Stimulated activated naive CD8-positive, alpha-beta T cell treated with anti-CD3 and anti-CD28 coated beads, Interleukin-15, Interleukin-2, amounts not matched to agents 100 ng/mL and 50 ng/mL, for 24 hours (primary cell): ENCODE results near the gene OMD.
"Not testable (repeated sequence)": the region's sequence is repeated elsewhere in the genome, so short reads cannot be mapped to it uniquely, and the experiment has no call there.

Experiments used
- H3K27ac Mint-ChIP-seq: one replicate; pipeline ENCODE4 v1.8.0; 2021; ENCODE audit warnings: mild to moderate bottlenecking, mixed read lengths
- H3K27me3 Mint-ChIP-seq: one replicate; pipeline ENCODE4 v1.8.0; 2021; ENCODE audit warnings: mixed read lengths
- H3K36me3 Mint-ChIP-seq: one replicate; pipeline ENCODE4 v1.8.0; 2021; ENCODE audit warnings: low read depth, mixed read lengths
- H3K4me1 Mint-ChIP-seq: one replicate; pipeline ENCODE4 v1.8.0; 2021; ENCODE audit warnings: low read depth, mixed read lengths
- H3K4me3 Mint-ChIP-seq: one replicate; pipeline ENCODE4 v1.8.0; 2021; ENCODE audit warnings: mild to moderate bottlenecking, mixed read lengths
- H3K9me3 Mint-ChIP-seq: one replicate; pipeline ENCODE4 v1.8.0; 2021; ENCODE audit warnings: mixed read lengths

The OMD gene

DNA sequence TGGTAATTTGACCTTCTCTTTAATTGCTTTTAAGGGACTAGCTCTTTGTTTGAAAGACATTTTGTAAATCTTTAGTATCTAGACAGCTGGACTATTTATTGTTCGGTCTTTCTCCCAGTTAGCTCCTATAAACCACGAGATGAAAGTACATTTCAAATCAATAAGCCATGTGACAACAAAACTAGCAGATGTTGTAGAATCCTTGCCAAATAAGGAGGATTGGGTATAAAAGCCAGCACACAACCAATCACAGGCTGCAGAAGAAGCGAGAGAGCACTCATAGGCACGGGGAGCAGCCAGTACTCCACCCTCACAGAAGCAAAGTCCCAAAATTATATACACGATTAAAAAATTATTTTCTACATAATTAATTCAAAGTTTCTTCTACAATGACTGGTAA, 8.1 kb upstream of the OMD start:
- H3K27me3 Mint-ChIP-seq, result no peaks in the 10 kb centered on the region
- H3K4me3 Mint-ChIP-seq, result no peak overlapping the region
- H3K9me3 Mint-ChIP-seq, result no peaks in the 10 kb centered on the region
- H3K4me1 Mint-ChIP-seq, result no peaks in the 10 kb centered on the region
- H3K36me3 Mint-ChIP-seq, result peaks cover 5% of the 10 kb centered on the region
- no peak overlapping the region for H3K27ac Mint-ChIP-seq

DNA sequence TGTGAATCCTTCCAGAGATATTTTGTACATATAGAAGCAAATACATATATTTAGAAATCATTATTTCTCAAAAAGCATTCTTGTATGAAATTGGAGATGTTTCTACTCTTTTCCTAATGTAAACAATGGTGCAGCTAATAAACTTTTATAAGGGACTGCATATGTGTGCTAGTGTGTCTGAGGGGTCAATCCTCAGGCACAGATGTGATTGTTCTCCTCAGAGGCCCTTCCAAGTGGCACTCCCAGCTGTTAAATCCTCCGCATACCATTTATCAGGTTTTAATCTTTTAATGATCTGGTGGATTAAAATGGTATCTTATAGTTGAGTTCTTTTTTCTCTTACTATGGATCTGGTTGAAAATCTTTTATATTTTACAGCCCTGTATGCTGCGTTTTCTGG, 5.6 kb upstream of the OMD start:
- Mint-ChIP-seq H3K36me3 (peaks cover 5% of the 10 kb centered on the region), H3K27me3 (no peaks in the 10 kb centered on the region), H3K27ac (no peak overlapping the region), H3K9me3 (no peaks in the 10 kb centered on the region), H3K4me1 (no peaks in the 10 kb centered on the region), H3K4me3 (no peak overlapping the region)

DNA sequence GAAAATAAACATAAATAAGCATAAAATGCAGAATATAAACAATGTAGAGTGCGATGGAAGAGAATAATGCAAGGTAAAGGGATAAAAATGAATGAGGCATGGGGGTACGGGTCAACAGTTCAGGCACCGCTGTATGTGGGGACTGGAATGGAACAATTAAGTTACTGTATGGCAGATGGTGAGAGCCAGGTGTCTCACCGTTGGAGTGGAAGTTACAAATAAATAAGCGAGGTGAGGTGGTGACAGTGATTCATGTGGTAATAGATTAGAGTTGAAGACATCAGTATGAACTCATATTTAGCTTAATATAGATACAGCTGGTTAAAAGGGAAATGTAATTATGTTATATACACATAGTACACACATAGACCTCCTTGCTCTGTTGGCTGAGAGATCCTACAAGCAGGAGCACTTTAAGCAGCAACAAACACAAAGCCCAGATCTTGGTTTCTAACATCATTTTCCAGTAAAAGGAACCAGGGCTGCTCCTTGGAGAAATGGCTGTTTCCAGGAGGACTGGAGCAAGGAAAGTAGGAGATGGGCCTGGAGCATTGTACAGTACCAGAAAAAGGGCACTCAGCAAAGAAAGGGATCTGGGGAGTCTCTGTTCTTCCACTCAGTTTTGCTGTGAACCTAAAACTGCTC, 2.4 kb upstream of the OMD start:
- Mint-ChIP-seq H3K27ac (no peak overlapping the region), H3K4me3 (no peak overlapping the region), H3K27me3 (no peaks in the 10 kb centered on the region), H3K36me3 (peaks cover 6% of the 10 kb centered on the region), H3K4me1 (no peaks in the 10 kb centered on the region), H3K9me3 (no peaks in the 10 kb centered on the region)

DNA sequence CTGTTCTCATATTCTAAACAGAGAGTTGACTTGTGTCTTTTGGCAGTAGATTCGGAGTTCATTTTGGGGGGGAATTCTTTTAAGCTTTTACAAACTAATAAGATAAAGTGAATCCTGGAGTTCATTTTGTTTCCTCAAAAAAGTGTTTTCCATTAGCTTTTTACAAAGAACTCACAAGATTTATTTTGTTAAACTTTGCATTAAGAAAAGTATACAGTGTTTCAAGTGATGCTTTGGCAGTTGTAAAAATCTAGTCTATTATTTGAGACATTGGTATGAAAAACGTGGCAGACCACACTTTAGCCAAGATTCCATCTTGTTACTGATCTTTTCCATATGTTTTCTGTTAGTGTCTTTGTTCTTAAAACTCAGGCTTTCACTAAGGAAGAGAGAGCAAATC, 1.2 kb upstream of the OMD start:
- Mint-ChIP-seq H3K27ac (no peak overlapping the region), H3K27me3 (no peaks in the 10 kb centered on the region), H3K4me3 (no peak overlapping the region), H3K9me3 (no peaks in the 10 kb centered on the region), H3K4me1 (no peaks in the 10 kb centered on the region), H3K36me3 (peaks cover 14% of the 10 kb centered on the region)

DNA sequence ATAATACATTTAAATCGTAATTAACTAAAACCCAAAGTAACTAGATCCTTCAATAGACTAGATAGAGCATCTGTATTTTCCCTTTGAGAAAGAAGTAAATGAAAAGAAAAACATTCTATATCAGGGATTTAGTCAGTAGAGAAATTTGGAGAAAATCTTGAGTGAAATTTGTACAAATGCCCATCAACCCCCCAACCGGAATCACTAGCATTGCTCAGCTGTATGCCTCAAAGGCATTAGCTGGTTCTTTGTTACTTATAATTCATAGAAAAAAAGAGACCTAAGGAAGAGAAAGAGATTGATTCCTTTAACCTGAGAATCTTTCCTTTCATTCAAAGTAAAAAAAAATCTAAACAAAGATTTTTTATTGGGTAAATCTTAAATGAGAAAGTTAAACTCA, 659 bp downstream of the OMD start:
- no peaks in the 10 kb centered on the region for H3K9me3 Mint-ChIP-seq
- no peaks in the 10 kb centered on the region for H3K27me3 Mint-ChIP-seq
- peaks cover 14% of the 10 kb centered on the region for H3K36me3 Mint-ChIP-seq
- H3K4me1 Mint-ChIP-seq, result no peaks in the 10 kb centered on the region
- no peak overlapping the region for H3K27ac Mint-ChIP-seq
- no peak overlapping the region for H3K4me3 Mint-ChIP-seq

DNA sequence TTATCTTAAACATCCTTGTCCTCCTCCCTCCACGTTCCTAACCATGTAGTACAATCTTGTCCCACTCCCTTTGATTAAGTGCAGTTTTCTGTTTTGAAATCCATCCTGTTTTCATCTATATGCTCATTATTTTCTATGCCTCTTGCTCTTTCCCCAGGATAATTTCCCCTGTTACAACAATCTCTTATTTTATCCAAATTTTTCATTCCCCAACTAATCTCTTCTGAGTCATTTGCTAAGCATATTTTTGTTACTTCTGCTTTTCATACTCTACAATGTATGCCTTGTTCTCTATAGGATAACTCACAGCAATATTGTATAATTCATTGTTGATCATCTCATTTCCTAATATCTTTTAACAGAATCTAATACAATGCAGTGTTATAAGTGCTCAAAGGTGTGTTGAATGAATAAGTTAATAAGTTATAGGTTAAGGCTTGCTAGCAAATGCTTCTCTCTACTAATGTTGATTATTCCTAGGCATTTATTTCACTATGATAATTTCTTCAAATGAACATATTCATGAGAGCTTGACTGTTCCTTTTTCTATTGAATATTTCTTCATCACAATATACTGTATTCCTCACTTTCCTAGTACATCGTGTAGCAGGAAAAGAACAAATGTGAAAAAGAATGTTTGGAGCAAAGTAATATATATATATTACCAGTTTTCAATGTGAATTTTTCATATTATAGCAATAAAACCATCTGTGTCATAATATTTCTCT, 1.5 kb downstream of the OMD start:
- peaks cover 14% of the 10 kb centered on the region for H3K36me3 Mint-ChIP-seq
- H3K27ac Mint-ChIP-seq, result no peak overlapping the region
- H3K4me1 Mint-ChIP-seq, result no peaks in the 10 kb centered on the region
- no peak overlapping the region for H3K4me3 Mint-ChIP-seq
- H3K27me3 Mint-ChIP-seq, result no peaks in the 10 kb centered on the region
- no peaks in the 10 kb centered on the region for H3K9me3 Mint-ChIP-seq

DNA sequence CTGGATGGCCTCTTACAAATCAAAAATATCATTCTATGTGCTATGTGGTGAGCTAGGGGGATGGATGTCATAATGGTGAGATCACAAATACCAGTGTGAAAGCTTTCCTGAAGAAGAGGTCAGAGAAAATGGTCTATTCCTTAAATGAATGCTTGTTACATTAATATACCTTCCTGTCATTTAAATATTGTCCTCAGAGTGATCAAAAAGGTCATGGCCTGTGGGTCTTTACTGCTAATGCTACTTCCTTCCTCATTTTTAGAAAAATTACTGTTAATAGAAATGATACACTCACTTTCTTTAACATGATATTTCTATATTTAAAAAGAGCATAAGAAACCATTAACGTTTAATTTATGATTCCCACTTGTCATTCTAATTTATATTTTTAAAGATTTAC, 9.7 kb downstream of the OMD start:
- Mint-ChIP-seq H3K27ac (no peak overlapping the region), H3K4me3 (no peak overlapping the region), H3K9me3 (no peaks in the 10 kb centered on the region), H3K36me3 (peaks cover 4% of the 10 kb centered on the region), H3K4me1 (peaks cover 4% of the 10 kb centered on the region), H3K27me3 (no peaks in the 10 kb centered on the region)

DNA sequence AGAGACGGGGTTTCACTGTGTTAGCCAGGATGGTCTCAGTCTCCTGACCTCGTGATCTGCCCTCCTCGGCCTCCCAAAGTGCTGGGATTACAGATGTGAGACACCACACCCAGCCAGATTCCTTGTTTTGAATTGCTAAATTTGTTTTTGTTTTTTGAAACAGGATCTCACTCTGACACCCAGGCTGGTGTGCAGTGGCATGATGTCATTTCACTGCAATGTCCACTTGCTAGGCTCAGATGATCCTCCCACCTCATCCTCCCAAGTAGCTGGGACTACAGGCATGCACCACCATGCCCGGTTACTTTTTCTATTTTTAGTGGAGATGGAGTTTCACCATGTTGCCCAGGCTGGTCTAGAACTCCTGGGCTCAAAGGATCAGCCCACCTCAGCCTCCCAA, 13.1 kb downstream of the OMD start:
- not testable (repeated sequence) for H3K27me3 Mint-ChIP-seq, H3K4me3 Mint-ChIP-seq, H3K9me3 Mint-ChIP-seq, H3K27ac Mint-ChIP-seq
- Mint-ChIP-seq H3K36me3 (peaks cover 12% of the 10 kb centered on the region), H3K4me1 (peaks cover 16% of the 10 kb centered on the region)

DNA sequence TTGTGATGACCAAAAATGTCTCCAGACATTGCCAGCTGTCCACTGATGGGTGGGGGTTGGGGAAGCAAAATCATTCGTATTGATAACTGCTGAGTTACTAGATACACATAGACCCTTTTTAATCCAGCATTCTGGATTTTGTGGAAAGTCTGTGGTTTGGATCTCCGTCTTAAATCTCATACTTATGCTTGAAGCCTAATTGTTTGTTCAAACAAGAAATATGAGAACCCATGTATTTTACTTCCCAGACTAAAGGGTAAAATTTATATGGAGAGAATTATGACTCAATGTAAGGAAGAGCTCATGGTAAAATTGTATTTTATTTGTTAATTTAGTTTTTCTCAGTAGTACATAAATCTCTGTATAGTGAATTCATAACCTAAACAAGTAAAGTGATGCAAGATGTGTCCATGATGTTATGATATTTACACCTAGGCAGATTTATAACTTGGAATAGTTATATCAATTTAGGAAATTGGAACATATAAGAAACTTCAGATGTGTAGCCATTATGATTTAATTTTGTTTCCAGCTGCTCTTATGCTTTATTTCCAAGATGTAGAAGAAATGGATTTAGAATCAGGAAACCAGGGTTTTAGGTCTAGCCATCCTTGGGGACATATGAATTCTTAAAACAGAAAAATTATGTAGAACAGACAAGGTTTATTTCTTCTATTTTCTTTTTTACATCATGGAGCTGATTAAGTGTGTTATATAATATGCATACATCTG, 15.4 kb downstream of the OMD start:
- Mint-ChIP-seq H3K4me3 (no peak overlapping the region), H3K27ac (no peak overlapping the region), H3K27me3 (no peaks in the 10 kb centered on the region), H3K9me3 (no peaks in the 10 kb centered on the region), H3K4me1 (peaks cover 26% of the 10 kb centered on the region), H3K36me3 (peaks cover 12% of the 10 kb centered on the region)

DNA sequence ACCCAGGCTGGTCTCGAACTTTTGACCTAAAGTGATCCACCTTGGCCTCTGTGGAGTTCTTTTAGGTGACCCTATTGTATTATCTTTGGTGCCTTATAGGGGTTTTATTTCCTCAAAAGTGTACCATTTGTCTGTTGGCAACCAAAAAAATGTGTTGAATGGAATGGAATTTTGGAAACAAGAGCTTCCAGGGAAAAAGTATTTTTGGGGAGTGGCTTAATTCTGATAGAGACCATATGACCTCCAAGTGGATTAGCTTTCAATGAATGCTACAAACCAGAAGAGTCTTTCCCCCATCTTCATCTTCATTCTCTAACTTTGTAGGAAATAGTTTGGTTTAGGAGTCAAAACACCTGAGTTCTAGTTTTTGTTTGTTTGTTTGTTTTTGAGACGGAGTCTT, 16.5 kb downstream of the OMD start:
- Mint-ChIP-seq H3K36me3 (peaks cover 12% of the 10 kb centered on the region), H3K9me3 (no peaks in the 10 kb centered on the region), H3K27me3 (no peaks in the 10 kb centered on the region), H3K4me3 (no peak overlapping the region), H3K27ac (no peak overlapping the region), H3K4me1 (peaks cover 31% of the 10 kb centered on the region)

DNA sequence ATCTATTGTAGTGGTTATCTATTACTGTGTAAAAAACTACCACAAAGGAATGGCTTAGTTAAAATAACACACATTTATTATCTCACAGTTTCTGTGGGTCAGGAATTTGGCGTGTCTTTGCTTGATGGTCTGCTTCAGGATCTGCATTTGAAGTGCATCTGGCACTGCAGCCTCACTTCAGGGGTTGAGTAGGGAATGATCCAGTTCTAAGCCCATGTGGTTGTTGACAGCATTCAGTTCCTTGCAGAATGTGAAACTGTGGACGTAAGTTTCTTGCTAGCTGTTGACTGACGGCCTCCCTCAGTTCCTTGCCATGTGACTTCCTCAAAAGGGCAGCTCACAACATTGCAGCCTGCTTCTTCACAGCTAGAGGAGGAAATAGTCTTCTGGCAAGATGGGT, 17.8 kb downstream of the OMD start:
- H3K4me1 Mint-ChIP-seq, result peaks cover 42% of the 10 kb centered on the region
- H3K9me3 Mint-ChIP-seq, result no peaks in the 10 kb centered on the region
- no peaks in the 10 kb centered on the region for H3K27me3 Mint-ChIP-seq
- H3K4me3 Mint-ChIP-seq, result peak overlapping the region; percentile 0
- no peak overlapping the region for H3K27ac Mint-ChIP-seq
- H3K36me3 Mint-ChIP-seq, result peaks cover 7% of the 10 kb centered on the region

DNA sequence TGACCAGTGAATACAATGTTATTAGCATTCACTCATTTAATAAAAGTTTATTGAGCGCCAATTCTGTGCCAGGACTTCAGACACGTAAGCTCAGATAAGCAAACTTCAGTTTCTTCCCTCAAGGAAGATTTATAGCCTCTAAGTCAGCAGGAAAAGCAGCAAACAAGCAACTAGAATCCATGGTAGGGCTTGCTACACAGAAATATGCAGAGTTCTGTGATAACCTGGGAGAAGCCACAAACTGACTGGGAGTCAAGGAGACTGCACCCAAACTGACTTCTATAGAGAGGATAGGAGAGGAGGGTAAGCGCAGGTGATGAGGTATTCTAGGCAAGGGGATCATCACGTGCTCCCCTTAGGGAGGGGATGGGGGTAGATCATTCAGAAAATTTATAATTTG, 18.5 kb downstream of the OMD start:
- Mint-ChIP-seq H3K4me1 (peaks cover 42% of the 10 kb centered on the region), H3K36me3 (peaks cover 7% of the 10 kb centered on the region), H3K9me3 (no peaks in the 10 kb centered on the region), H3K27me3 (no peaks in the 10 kb centered on the region), H3K4me3 (no peak overlapping the region), H3K27ac (peak overlapping the region; percentile 8)

DNA sequence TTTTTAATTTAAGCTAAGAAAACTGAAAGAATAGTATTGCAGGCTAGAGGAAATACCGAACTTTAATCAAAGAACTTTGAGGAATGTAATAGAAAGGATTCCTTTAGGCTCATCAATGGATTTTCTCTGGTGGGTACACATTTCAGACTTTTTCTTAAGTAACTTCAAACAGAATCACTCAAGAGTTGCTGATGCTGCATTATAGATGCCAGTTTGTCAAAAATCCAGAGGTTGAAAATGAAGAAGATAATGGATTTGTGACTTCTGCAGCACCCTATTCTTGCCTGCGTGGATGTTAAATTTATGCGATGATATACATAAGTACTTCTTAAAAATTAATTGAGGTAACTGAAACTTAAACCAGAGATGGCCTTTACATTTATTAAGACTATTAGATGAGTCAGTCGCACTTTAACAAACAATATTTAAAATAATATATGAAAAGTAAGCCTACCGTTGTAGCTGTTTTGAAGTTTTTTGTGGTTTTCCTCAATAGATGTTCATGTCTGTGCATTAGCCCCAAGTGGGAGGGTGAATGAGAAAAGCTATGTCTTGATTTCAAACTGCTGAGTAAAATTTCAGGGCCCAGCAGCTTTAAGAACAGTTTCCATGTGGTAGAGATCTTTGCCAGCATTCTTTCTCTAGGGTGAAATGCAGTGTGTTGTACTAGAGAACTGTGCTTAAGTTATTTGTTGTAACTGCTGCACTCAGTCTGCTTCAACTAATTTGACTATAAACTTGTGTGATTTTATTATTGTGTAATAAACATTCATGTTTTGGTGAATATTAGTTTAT, 20.0 kb downstream of the OMD start, which contains the start of gene OGN:
Gene OGN, minus strand, starts transcription at position 537 of the 795 bp plus-strand sequence. CDS start 1,171 bp downstream, outside the sequence.
- H3K4me3 Mint-ChIP-seq, result no peak within 1 kb of the TSS
- peaks cover 7% of the 10 kb centered on the region for H3K36me3 Mint-ChIP-seq
- no peaks in the 10 kb centered on the region for H3K9me3 Mint-ChIP-seq
- H3K27me3 Mint-ChIP-seq, result no peaks in the 10 kb centered on the region
- no peak within 1 kb of the TSS for H3K27ac Mint-ChIP-seq
- H3K4me1 Mint-ChIP-seq, result peaks cover 42% of the 10 kb centered on the region

DNA sequence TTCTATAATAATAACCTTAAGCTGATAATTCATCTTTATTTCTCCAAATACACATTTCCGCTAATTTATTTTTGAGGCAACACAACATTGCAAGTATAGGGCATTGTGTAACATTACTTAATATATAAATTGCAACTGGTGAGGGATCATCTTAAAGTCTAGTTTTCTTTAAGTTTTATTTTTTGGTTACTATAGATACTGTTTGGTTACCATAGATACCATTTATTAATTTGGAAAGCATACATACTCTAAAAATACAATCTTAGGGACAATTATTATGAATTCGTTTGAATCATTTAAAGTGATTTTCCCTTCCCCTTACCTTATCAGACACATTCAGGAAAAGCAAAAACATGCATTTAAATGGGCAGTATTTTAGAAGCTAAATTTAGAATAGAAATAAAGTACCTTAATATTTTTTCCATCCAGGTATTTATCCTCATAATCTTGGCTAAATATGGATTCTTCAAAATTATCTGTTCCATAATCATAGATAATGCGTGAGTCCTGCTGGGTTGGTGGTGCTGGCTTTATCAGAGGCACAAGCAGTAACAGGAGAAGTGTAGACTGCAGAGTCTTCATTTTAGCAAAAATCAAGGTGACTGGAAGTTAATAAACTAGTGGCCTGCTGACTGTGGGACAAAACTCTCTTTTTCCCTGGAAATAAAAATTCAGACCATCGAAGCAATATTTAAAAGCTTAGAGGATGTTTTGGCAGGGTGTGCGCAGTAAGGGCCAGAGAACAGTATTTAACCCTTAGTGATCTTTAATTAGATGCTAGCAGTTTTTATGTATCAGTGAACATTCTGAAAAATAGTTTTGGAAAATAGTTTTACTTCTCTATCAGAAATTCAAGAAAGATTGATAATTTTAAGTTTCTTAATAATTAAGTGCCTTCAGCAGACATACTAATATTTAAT, 21.2 kb downstream of the OMD start:
- Mint-ChIP-seq H3K9me3 (no peaks in the 10 kb centered on the region), H3K4me3 (no peak overlapping the region), H3K36me3 (peaks cover 11% of the 10 kb centered on the region), H3K27ac (no peak overlapping the region), H3K27me3 (no peaks in the 10 kb centered on the region), H3K4me1 (peaks cover 42% of the 10 kb centered on the region)
